ENCODE data around the gene DISC1.
A peak's percentile ranks its signal among the peaks of the same experiment; 100 is the strongest.

Gene DISC1

GRCh38 chr1:232029315-232029714 is 402.7 kb downstream of the DISC1 start:
- DNase-seq: peak; percentile 19

GRCh38 chr1:232031156-232031555 is 404.6 kb downstream of the DISC1 start:
- DNase-seq: no peak

- DNase-seq: peak; percentile 16
Measured at GRCh38 chr1:232033285-232033684, 406.7 kb downstream of the DISC1 start.

GRCh38 chr1:232034556-232034955 is 408.0 kb downstream of the DISC1 start:
- DNase-seq: no peak

GRCh38 chr1:232036181-232036933 is 409.8 kb downstream of the DISC1 start:
- DNase-seq: no peak

- no peak for DNase-seq
Measured at GRCh38 chr1:232037774-232038388, 411.3 kb downstream of the DISC1 start.

- no peak for DNase-seq
Measured at GRCh38 chr1:232038706-232039677, 412.4 kb downstream of the DISC1 start.

- no peak for DNase-seq
Measured at GRCh38 chr1:232040260-232040659, 413.7 kb downstream of the DISC1 start.

GRCh38 chr1:232044728-232045127 is 418.1 kb downstream of the DISC1 start:
- no peak for DNase-seq

GRCh38 chr1:232045139-232045994 is 418.8 kb downstream of the DISC1 start:
- no peak for DNase-seq

- DNase-seq: no peak
Measured at GRCh38 chr1:232046451-232047306, 420.1 kb downstream of the DISC1 start.

GRCh38 chr1:232047473-232047872 is 420.9 kb downstream of the DISC1 start:
- DNase-seq: no peak

GRCh38 chr1:232048481-232048880 is 421.9 kb downstream of the DISC1 start:
- DNase-seq: no peak

GRCh38 chr1:232049335-232049734 is 422.7 kb downstream of the DISC1 start:
- DNase-seq: no peak

- DNase-seq: no peak
Measured at GRCh38 chr1:232057217-232057895, 430.8 kb downstream of the DISC1 start.

- no peak for DNase-seq
Measured at GRCh38 chr1:232057896-232058274, 431.3 kb downstream of the DISC1 start.

GRCh38 chr1:232059726-232060374 is 433.3 kb downstream of the DISC1 start:
- no peak for DNase-seq

- no peak for DNase-seq
Measured at GRCh38 chr1:232062967-232063366, 436.4 kb downstream of the DISC1 start.

GRCh38 chr1:232066521-232066920 is 439.9 kb downstream of the DISC1 start:
- no peak for DNase-seq

- DNase-seq: no peak
Measured at GRCh38 chr1:232074265-232074664, 447.7 kb downstream of the DISC1 start.

Measured in NCI-H2081 treated with DMSO at 0.1 percent for 48 hours (cell line).